22Rv1 (cell line): ENCODE data around the gene SPTBN1.

Source experiments
- H3K27ac ChIP-seq: fragments of 450-650 bp; 2 replicates; pipeline ENCODE4 v1.5.1; 2017
- CTCF ChIP-seq: fragments of 450-650 bp; IDR thresholded peaks from 2 replicates; pipeline ENCODE4 v1.5.1; 2017; ENCODE audit warnings: mild to moderate bottlenecking
- ZFX ChIP-seq: fragments of 450-650 bp; IDR thresholded peaks from 2 replicates; pipeline ENCODE4 v1.6.1; 2017; ENCODE audit warnings: antibody characterized with exemption, borderline replicate concordance

The SPTBN1 gene

GRCh38 chr2:54677476-54678265, 221.5 kb downstream of the SPTBN1 start:
- no peak for TF ChIP-seq CTCF
- TF ChIP-seq ZFX: no peak
- no peak overlapping the region for H3K27ac ChIP-seq

DNA sequence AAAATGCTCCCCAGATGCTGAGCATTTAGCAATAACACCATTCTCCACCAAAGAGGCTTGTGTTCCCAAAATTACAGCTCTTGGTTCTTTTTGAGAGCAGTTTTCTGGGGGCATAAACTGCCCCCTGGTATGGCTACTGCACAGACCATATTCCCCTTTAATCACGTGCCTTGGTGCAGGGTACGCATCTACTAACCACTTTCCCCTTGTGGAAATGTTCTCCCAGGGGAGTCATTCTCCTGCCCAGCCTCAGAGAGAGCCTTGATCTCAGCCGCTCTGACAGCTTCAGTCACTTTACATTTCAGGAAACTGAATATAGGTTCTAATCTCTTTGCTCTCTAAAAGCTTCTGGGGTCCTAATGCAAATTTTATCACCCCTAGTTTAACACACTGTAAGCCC, 222.6 kb downstream of the SPTBN1 start:
- H3K27ac ChIP-seq: no peak overlapping the region
- no peak for TF ChIP-seq CTCF
- no peak for TF ChIP-seq ZFX

- no peak overlapping the region for H3K27ac ChIP-seq
- TF ChIP-seq ZFX: no peak
- TF ChIP-seq CTCF: no peak
Observed at GRCh38 chr2:54680397-54681041, 224.4 kb downstream of the SPTBN1 start.

GRCh38 chr2:54681416-54681815, 225.3 kb downstream of the SPTBN1 start:
- H3K27ac ChIP-seq: no peak overlapping the region
- TF ChIP-seq ZFX: no peak
- no peak for TF ChIP-seq CTCF

- TF ChIP-seq ZFX: no peak
- TF ChIP-seq CTCF: no peak
- H3K27ac ChIP-seq: no peak overlapping the region
Observed at GRCh38 chr2:54683596-54683995, 227.5 kb downstream of the SPTBN1 start.

DNA sequence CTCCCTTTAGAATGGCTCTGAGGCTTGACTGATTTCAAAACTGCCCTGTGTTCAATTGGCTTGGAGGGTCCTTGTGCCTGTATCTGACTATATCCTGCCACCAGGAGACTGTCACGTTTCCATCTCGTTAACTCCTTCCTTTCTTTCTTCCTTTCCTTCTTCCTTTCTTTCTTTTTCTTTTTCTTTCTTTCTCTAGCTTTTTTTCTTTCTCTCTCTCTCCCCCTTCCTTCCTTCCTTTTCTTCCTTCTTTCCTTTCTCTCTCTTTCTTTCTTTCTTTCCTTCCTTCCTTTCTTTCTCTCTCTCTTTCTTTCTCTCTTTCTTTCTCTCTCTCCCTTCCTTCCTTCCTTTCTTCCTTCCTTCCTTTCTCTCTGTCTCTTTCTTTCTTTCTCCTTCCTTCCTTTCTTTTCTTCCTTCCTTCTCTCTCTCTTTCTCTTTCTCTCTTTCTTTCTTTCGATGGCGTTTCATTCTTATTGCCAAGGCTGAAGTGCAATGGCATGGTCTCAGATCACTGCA, 229.2 kb downstream of the SPTBN1 start:
- TF ChIP-seq CTCF: no peak
- no peak for TF ChIP-seq ZFX
- no peak overlapping the region for H3K27ac ChIP-seq

- no peak overlapping the region for H3K27ac ChIP-seq
- no peak for TF ChIP-seq CTCF
- TF ChIP-seq ZFX: no peak
Observed at GRCh38 chr2:54687595-54688152, 231.5 kb downstream of the SPTBN1 start.
